BLaER1 treated with 17β-estradiol and CSF1 and Interleukin-3, amounts not matched to agents 10 nM and 100 nM (cell line): Measurements from ENCODE around the gene ARF1.

Source experiments
- H3K27ac ChIP-seq, 11 experiments: shearing (Covaris generic); formaldehyde crosslinking; 2 replicates each; pipeline ENCODE4 v1.8.1; 2022
- H3K27me3 ChIP-seq, 11 experiments: shearing (Covaris generic); formaldehyde crosslinking; 2 replicates each; pipeline ENCODE4 v1.8.1; 2022
- H3K36me3 ChIP-seq, 11 experiments: shearing (Covaris generic); formaldehyde crosslinking; 2 replicates each; pipeline ENCODE4 v1.8.1; 2022
- H3K4me1 ChIP-seq, 10 experiments: shearing (Covaris generic); formaldehyde crosslinking; 2 replicates each; pipeline ENCODE4 v1.8.1; 2022
- H3K4me2 ChIP-seq, 11 experiments: shearing (Covaris generic); formaldehyde crosslinking; 2 replicates each; pipeline ENCODE4 v1.8.1; 2022
- H3K4me3 ChIP-seq, 10 experiments: shearing (Covaris generic); formaldehyde crosslinking; 2 replicates each; pipeline ENCODE4 v1.8.1; 2022
- H3K9ac ChIP-seq, 11 experiments: shearing (Covaris generic); formaldehyde crosslinking; 2 replicates each; pipeline ENCODE4 v1.8.1; 2022
- H3K9me3 ChIP-seq, 11 experiments: shearing (Covaris generic); formaldehyde crosslinking; replicated peaks in 1 of 11; 2 replicates each; pipeline ENCODE4 v1.8.1; 2022
- H4K20me1 ChIP-seq, 11 experiments: shearing (Covaris generic); formaldehyde crosslinking; 2 replicates each; pipeline ENCODE4 v1.8.1; 2022
- Cebpa-rat ChIP-seq, 11 experiments: shearing (Covaris generic); IDR thresholded peaks; 2 replicates each; pipeline ENCODE4 v1.8.1; 2022

The ARF1 gene

DNA sequence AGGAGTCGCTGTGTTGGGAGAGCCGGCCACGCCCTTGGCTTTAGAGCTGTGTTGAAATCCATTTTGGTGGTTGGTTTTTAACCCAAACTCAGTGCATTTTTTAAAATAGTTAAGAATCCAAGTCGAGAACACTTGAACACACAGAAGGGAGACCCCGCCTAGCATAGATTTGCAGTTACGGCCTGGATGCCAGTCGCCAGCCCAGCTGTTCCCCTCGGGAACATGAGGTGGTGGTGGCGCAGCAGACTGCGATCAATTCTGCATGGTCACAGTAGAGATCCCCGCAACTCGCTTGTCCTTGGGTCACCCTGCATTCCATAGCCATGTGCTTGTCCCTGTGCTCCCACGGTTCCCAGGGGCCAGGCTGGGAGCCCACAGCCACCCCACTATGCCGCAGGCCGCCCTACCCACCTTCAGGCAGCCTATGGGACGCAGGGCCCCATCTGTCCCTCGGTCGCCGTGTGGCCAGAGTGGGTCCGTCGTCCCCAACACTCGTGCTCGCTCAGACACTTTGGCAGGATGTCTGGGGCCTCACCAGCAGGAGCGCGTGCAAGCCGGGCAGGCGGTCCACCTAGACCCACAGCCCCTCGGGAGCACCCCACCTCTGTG, 15.9 kb downstream of the ARF1 start:
- no peak overlapping the region for H3K27ac ChIP-seq
- no peak for TF ChIP-seq Cebpa-rat (IDR thresholded peaks at IDR 0.05)
- H3K36me3 ChIP-seq = peaks cover 75 to 80% (median 78%) of the 10 kb centered on the region in 11 experiments
- no peak overlapping the region for H3K4me2 ChIP-seq
- H3K4me1 ChIP-seq = peaks cover 14 to 40% (median 18%) of the 10 kb centered on the region in 10 experiments
- no peak overlapping the region for H3K4me3 ChIP-seq
- peaks cover 86 to 92% (median 90%) of the 10 kb centered on the region in 11 experiments for H4K20me1 ChIP-seq
- no peaks in the 10 kb centered on the region for H3K27me3 ChIP-seq
- no peak overlapping the region for H3K9ac ChIP-seq
- H3K9me3 ChIP-seq = peaks cover 13 to 24% (median 20%) of the 10 kb centered on the region in 11 experiments

DNA sequence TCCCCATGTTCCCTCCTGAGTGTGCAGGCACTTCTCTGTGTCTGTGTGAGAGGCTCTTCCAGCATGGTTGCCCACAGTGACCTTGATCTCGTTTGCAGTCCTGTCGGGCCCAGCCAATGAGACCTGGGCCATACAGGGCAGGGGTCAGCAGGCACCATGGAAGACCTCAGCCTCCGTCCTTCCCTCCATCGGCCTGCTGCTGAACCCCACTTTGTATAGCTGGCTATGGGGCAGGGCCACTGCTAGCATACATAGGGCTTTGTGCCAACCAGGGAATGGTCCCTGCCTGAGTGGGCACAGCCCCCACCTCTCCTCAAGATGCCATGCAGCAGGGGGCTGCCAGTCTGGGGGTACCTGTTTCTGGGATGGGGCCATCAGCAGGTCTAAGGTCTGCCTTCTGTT, 16.8 kb downstream of the ARF1 start:
- Histone ChIP-seq H3K4me2 (no peak overlapping the region; a peak in 2 of 22 replicates), H3K4me1 (peaks cover 23 to 49% (median 27%) of the 10 kb centered on the region in 10 experiments), H3K4me3 (no peak overlapping the region), H3K9ac (no peak overlapping the region; a peak in 1 of 22 replicates), H4K20me1 (peaks cover 77 to 82% (median 81%) of the 10 kb centered on the region in 11 experiments), H3K36me3 (peaks cover 66 to 71% (median 69%) of the 10 kb centered on the region in 11 experiments), H3K9me3 (peaks cover 5 to 14% (median 11%) of the 10 kb centered on the region in 11 experiments), H3K27ac (no peak overlapping the region), H3K27me3 (no peaks in the 10 kb centered on the region)
- TF ChIP-seq Cebpa-rat (IDR thresholded peaks at IDR 0.05) = no peak

DNA sequence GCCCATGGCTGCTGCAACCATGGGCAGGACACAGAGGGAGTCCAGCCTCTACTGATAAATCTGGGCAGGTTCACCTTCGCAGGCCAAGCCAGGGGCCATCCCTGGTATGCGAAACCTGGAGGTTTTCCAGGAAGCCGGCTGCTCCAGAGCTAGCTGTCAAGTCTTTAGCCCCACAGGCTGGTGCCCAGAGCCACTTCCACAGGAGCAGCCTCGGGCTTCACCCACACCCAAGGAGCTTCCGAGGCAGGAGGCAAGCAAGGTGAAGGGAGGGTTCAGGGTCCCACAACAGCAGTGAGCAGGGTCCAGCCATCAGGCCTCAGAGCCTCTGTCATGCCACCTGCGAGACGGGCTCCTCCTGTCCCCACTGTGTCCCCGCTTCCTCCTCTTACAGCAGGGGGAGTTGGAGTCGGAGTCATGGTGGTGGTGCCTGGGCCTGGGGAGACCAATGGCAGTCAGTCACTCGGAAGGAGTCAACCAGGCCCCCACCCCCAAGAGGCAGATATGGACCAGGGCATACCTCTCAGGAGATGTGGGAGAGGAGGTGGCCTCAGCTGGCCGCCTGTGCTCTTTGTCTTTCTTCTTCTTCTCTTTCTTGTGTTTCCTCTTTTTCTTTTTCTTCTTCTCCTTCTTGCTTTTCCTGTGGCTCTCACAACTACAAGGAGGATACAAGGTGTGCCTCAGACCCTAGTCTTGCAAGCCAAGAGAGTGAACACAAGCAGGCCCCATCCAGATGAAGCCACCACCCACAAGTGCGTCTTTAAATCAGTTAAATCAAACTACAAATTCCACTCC, 18.5 kb downstream of the ARF1 start:
- Histone ChIP-seq H3K4me3 (peak overlapping the region in 8 of 10 experiments; percentile 85 to 97 (median 92); a peak in 14 of 20 replicates), H3K4me1 (peaks cover 24 to 49% (median 29%) of the 10 kb centered on the region in 10 experiments), H3K36me3 (peaks cover 56 to 66% (median 58%) of the 10 kb centered on the region in 11 experiments), H3K27ac (no peak overlapping the region), H3K9me3 (no peaks in the 10 kb centered on the region), H3K9ac (peak overlapping the region in 10 of 11 experiments; percentile 75 to 94 (median 86); a peak in 17 of 22 replicates), H3K4me2 (peak overlapping the region; percentile 91 to 98 (median 94)), H4K20me1 (peaks cover 60 to 66% (median 64%) of the 10 kb centered on the region in 11 experiments), H3K27me3 (no peaks in the 10 kb centered on the region)
- no peak for TF ChIP-seq Cebpa-rat (IDR thresholded peaks at IDR 0.05)

DNA sequence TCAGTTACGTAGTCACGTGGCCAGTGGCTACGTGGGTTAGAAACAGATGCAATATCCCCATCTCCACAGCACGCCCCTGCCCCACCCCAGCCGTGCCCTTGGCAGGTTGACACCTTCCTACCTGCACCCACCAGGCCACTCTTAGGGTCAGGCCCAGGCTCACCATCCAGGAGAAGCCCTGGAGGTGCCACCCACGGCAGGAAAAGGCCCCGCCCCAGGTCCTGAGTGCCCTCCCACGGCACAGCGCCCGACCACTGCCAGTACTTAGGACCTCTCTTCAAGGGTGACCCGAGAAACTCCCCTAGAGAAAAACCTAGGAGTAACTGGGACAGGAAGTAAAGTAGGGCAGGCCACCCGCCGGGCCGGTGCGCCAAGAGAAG, 19.1 kb downstream of the ARF1 start:
- Histone ChIP-seq H3K27me3 (no peaks in the 10 kb centered on the region), H3K27ac (peak overlapping the region in 8 of 11 experiments; percentile 3 to 86 (median 80); a peak in 10 of 22 replicates), H3K36me3 (peaks cover 56 to 66% (median 58%) of the 10 kb centered on the region in 11 experiments), H3K9me3 (no peaks in the 10 kb centered on the region), H3K4me2 (peak overlapping the region; percentile 91 to 98 (median 94)), H3K9ac (peak overlapping the region; percentile 75 to 94 (median 86)), H4K20me1 (peaks cover 54 to 60% (median 58%) of the 10 kb centered on the region in 11 experiments), H3K4me3 (peak overlapping the region; percentile 85 to 97 (median 92)), H3K4me1 (peaks cover 24 to 49% (median 29%) of the 10 kb centered on the region in 10 experiments)
- no peak for TF ChIP-seq Cebpa-rat (IDR thresholded peaks at IDR 0.05)

DNA sequence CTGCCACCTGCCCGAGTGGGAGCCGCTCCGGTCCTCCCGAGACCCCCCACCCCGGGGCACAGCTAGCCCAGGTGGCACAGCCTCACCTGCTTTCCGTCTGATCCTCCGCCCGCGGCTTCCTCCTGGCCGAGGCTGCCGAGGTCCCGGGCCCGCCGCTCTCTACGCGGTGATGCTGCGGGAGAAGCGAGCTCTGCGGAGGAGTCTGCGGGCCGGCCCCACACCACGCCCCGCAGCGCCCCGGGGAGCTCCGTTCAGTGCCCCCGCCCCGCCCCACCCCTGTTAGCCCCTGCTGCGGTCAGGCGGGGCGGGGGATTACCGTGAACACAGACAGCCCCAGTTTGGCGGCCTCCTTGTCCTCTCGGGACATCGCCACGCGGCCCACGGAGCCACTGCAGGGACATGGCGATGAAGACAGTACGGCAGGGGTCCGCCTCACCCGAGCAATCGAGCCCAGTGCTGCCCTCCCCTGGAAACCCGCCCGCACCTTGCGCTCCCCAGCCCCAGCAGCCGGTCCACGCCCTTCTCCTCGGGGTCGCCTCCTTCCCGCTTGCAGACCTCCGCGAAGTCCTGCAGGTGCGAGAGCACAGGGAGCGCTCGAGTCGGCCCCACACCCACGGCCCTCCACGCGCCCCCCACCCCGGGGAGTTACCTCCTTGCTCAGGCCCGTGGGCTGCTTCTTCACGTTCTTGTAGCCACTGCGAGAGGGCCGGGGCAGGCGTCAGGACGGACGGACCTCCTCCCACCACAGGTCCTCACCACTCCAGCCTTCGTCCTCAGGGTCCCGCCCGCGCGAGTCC, 19.7 kb downstream of the ARF1 start:
- TF ChIP-seq Cebpa-rat (IDR thresholded peaks at IDR 0.05) = no peak
- no peaks in the 10 kb centered on the region for H3K9me3 ChIP-seq
- H3K27me3 ChIP-seq = no peaks in the 10 kb centered on the region
- peaks cover 56 to 66% (median 58%) of the 10 kb centered on the region in 11 experiments for H3K36me3 ChIP-seq
- peak overlapping the region; percentile 91 to 98 (median 94) for H3K4me2 ChIP-seq
- peaks cover 24 to 49% (median 29%) of the 10 kb centered on the region in 10 experiments for H3K4me1 ChIP-seq
- H3K27ac ChIP-seq = peak overlapping the region in 10 of 11 experiments; percentile 3 to 86 (median 78); a peak in 15 of 22 replicates
- H3K9ac ChIP-seq = peak overlapping the region; percentile 75 to 94 (median 86)
- peaks cover 48 to 55% (median 53%) of the 10 kb centered on the region in 11 experiments for H4K20me1 ChIP-seq
- H3K4me3 ChIP-seq = peak overlapping the region; percentile 85 to 97 (median 92)

DNA sequence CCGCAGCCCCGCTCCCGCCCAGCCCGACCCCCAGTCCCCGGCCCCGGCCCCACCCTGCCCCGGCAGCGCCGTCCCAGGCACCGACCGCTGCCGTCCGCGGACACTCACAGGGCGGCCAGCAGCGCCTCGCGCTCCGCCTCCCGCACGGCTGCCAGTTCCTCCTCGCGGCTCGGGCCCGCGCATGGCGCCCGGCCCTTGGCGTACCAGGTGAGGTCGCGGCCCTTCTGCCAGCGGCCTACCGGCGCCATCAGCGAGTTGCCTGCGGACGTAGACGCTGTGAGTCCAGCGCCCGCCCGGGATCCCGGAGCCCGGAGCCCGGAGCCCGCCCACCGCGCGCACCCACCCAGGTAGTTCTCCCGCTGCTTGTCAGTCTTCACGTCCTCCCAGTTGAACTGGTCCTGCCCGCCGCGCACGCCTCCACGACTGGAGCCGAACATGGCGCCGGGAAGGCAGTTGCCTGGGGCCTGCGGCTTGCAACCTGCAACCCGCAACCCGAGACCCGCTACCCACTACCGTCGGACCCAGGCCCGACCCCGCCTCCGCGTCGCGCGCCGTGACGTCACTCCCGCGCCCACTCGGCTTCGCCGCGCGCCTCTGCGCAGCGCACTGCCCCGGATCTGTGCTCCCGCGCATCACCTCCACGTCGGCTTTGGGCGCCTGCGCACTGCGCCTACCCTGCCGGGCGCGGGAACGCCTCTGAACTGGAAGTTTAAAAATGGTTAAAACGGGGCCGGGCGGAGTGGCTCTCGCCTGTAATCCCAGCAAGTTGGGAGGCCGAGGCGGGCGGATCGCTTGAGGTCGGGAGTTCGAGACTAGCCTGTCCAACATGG, 20.5 kb downstream of the ARF1 start, which contains the start of gene C1orf35:
TSS of gene C1orf35 (minus strand) at position 535 of the 830 bp plus-strand sequence. CDS start at position 437, 98 bp downstream.
- Histone ChIP-seq H3K9ac (peak within 1 kb of the TSS; percentile 75 to 94 (median 86)), H3K27me3 (no peaks in the 10 kb centered on the region), H3K27ac (peak within 1 kb of the TSS; percentile 32 to 86 (median 78); a peak in 21 of 22 replicates), H3K9me3 (no peaks in the 10 kb centered on the region), H3K4me1 (peaks cover 29 to 55% (median 36%) of the 10 kb centered on the region in 10 experiments), H3K4me2 (peak within 1 kb of the TSS; percentile 91 to 98 (median 94)), H4K20me1 (peaks cover 40 to 55% (median 45%) of the 10 kb centered on the region in 11 experiments), H3K36me3 (peaks cover 54 to 66% (median 57%) of the 10 kb centered on the region in 11 experiments), H3K4me3 (peak within 1 kb of the TSS; percentile 85 to 97 (median 92))
- no peak for TF ChIP-seq Cebpa-rat (IDR thresholded peaks at IDR 0.05)

DNA sequence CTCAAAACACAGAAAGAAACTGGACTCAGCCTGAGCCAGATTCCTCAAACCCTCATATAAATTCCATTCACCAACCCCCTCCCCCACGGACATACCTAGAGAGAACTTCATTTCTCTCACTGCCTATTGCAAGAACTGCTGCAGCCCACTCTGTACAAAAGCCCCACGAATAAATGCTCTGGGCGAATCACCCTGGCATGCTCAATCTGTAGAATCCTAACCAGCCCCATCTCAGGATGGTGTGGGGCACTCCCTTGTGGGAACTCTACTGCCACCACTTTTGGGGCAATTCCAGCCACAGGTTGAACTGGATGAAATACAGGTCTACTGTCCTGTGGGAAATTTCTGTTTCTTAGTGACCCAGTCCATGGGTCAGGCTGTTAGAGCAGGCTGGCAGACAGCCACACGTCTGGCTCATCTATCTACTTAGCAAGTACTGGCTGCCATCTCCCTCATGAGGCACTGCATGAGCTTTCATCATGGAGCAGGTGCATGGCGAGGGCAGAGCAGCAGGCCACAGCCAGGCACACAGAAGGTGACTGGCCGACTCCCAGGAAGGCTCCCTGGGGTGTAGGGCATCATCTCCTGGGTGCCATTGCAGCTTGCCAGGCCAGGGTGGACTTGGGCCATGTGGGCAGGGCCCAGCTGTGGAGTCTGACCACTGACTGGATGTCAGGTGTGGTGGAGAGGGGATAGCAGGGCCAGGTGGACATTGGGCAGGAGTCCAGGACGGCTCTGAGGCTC, 22.2 kb downstream of the ARF1 start:
- H3K27me3 ChIP-seq = no peaks in the 10 kb centered on the region
- H3K9me3 ChIP-seq = no peaks in the 10 kb centered on the region
- peaks cover 37 to 50% (median 41%) of the 10 kb centered on the region in 11 experiments for H3K36me3 ChIP-seq
- no peak for TF ChIP-seq Cebpa-rat (IDR thresholded peaks at IDR 0.05)
- H3K4me3 ChIP-seq = no peak overlapping the region
- peak overlapping the region in 7 of 11 experiments; percentile 84 to 94 (median 87); a peak in 5 of 22 replicates for H3K9ac ChIP-seq
- peaks cover 37 to 54% (median 43%) of the 10 kb centered on the region in 10 experiments for H3K4me1 ChIP-seq
- H4K20me1 ChIP-seq = peaks cover 23 to 48% (median 28%) of the 10 kb centered on the region in 11 experiments
- no peak overlapping the region for H3K27ac ChIP-seq
- peak overlapping the region in 8 of 11 experiments; percentile 92 to 98 (median 95); a peak in 12 of 22 replicates for H3K4me2 ChIP-seq
